Activated CD8-positive, alpha-beta memory T cell treated with anti-CD3 and anti-CD28 coated beads, Interleukin-2, amount 50 U/mL, for 48 hours (primary cell): ENCODE measurements around the gene ARL3.
A peak's percentile ranks its signal among the peaks of the same experiment; 100 is the strongest.
"Not testable (repeated sequence)": the region's sequence is repeated elsewhere in the genome, so short reads cannot be mapped to it uniquely, and the experiment has no call there.

Source experiments
- DNase-seq: peaks from one replicate; pipeline ENCODE4 v3.0.0-alpha.2; 2020

Gene ARL3

DNA sequence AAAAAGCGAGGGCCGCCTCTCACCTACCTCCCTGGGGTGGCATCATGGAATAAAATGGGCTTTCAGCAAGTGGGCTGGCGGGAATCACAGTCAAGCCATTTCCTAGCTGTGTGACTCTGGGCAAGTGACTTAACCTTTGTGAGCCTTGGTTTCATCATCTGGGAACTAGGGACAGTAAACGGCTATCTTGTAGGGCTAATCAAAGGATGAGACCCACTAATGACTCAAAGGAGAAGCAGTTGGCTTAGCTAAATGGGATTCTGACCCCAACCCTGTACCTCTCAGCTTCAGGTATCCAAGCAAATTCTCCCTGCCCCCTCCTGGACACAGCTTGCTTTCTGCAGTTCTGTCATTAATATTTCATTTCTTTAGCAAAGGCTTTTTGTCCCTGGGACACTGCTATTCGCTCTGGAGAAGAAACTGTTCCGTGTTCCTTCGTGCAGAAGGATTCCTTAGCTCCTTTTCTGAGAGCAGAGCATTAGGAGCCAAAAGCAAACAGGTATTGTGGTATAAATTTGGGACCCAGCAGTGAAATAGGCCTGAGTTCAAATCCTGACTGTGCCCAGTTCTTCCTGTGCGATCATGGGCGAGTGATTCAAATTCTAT, 44.0 kb downstream of the ARL3 start:
- DNase-seq: no peak

DNA sequence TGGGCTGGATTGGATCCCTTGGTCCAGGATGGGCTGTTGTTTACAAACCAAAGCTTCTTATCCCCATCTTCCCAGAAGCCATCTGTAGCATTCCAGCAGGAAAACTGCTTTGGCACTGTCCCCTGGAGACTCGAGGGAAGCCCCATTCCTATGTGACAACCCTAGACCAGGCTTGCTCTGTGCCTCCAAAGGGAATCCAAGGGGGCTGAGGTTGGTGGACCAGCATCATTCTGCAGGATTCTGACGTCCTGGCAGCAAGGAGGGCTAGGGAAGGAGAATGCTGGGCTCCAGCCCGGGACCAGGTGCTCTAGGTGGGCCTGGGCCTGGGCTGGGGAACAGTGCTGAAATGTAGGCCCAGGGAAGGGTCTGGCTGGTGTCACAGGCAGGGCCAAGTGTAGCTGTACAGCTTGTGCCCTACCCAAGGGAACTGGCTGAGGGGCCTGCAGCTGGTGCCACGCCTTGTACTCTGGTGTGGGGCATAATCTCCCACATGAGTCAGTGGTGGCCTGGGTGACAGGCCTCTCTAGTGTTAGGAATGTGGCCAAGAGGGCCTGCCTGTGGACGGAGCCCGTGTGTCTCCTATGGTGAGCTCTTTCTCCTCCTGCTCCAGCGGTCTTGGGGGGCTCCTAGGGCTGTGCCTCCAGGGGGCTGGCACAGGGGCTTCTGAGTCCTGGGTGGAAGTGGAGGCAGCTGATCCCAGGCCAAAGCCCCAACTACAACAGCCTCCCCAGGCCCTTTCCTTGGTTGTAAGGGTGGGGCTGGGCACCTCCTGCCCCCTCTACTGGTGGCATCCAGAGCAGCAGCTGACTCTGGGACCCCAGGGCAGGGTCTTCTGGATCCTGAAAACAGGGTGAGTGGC, 44.8 kb downstream of the ARL3 start:
- DNase-seq: no peak

GRCh38 chr10:102668326-102669107, 45.7 kb downstream of the ARL3 start:
- DNase-seq: no peak

DNA sequence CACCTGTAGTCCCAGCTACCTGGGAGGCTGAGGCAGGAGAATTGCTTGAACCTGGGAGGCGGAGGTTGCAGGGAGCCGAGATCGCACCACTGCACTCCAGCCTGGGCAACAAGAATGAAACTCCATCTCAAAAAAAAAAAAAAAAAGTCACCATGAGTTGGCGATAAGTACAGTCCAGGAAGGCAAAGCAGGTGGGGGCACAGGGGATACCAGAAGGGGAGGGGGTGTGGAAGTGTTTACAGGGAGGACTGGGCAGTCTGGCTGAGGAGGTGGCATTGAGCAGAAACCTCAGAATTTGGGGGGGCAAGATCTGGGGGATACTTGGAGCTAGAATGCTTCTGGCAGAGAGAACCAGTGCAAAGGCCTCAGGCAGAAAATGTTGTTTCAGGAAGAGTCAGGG, 46.8 kb downstream of the ARL3 start:
- not testable (repeated sequence) for DNase-seq

DNA sequence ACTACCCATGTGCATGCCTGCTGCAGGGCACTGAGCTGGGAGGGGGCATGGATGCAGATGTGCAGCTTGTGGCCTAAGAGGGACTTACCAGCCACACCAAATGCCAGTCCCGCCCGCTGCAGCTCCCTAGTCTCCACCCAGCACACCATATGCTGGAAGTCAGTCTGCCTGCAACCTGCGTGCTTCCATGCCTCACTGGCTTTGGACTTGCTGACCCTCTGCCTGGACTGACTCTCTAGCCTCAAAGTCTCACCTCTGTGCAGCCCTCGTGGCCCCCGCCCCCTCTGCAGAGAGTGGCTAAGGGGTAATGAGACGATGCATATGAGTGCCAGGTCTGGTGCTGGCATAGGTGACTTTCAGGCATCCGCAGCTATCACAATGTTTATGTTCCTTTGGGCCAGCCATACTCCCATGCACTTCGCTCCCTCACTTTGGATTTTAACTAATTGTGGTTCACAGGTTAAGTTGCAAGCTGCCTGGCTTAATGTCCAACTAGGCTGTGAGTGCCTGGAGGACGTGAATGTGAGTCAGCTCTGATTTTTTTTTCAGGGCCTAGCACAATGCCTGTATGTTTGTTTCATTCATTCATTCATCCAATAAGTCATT, 48.2 kb downstream of the ARL3 start:
- no peak for DNase-seq

DNA sequence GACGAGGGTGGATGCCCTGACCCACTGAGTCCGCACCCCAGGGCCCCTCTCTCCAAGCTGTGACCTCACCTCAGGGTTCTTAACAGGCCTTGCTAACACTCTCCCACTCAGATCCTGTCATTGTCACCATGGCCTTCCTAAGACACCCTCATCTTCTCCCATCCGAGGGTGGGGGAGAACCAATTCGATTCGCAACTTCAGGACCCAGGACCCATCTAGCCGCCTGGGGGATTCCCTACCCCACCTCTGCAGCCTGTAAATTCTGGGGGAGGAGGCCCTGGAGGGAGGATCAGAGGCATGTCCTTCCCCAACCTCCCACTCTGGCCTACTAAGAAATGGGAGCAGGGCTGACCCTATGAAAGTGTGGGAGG, 52.6 kb downstream of the ARL3 start:
- no peak for DNase-seq

- peak; percentile 88 for DNase-seq
Measured at GRCh38 chr10:102660888-102661657, 53.1 kb downstream of the ARL3 start.

DNA sequence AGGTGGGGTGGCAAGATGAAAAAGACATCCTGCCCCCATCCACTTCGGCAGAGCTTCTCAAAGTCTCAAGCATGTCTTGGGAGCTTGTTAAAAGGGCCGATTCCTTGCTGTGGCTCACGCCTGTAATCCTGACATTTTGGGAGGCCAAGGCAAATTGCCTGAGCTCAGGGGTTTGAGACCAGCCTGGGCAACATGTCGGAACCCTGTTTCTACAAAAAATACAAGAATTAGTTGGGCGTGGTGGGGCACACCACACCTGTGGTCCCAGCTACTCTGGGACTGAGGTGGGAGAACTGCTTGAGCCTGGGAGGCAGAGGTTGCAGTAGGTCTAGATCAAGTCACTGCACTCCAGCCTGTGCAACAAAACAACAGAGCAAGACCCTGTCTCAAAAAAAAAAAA, 55.4 kb downstream of the ARL3 start:
- DNase-seq: no peak

DNA sequence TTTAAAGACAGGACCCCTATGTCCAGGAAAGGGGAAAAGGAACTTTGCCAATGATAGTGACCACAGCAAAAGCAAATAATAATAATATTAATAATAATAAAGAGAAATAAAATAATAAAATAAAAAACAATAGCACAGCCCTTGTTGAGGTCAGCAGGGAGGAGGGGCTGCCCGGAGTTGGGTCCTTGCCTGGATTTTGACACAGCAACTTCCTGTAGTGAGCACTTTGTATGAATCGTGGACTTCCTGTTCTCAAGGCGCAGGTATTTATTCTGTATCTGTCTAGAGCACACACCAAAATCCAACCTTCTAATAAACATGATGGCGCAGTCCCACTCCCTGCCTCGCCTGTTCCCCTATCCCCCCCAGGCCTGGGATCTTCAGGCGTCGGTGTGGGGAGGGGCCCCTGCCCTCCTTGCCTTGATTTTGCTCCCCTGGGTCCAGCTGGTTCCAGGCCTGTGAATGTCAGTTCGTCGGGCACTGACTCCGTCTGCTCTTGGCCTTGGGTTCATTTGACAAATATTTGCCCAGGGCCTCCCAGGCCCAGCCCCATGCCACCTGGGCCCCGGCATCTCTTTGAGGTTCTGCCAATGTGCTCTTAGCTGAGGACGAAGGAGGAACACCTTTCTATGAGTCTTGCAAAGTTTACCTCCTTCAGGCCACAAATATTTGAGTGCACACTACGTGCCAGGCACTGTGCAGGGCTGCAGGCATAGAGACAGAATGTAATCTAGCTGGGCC, 56.0 kb downstream of the ARL3 start:
- DNase-seq: no peak

- DNase-seq: no peak
Measured at GRCh38 chr10:102657451-102657850, 56.7 kb downstream of the ARL3 start.

GRCh38 chr10:102656791-102657371, 57.3 kb downstream of the ARL3 start:
- DNase-seq: no peak

DNA sequence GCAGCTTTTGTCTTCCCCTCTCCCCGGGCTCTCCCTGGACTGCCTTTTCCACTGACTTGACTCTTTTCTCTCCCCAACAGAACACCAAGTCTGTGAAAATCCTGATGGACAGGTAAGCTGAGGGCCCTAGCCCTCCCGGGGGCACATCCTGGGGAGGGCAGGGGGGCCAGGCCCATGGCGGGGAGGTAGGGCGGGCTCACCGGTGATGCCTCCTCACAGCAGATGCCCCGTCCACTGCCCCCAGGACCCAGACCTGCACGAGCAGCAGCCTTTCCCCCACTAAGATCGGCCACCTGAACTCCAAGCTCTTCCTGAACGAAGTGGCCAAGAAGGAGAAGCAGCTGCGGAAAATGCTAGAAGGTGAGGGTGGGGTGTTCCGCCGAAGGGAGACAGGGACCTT, 58.2 kb downstream of the ARL3 start:
- DNase-seq: no peak

GRCh38 chr10:102654969-102655368, 59.2 kb downstream of the ARL3 start:
- DNase-seq: no peak

DNA sequence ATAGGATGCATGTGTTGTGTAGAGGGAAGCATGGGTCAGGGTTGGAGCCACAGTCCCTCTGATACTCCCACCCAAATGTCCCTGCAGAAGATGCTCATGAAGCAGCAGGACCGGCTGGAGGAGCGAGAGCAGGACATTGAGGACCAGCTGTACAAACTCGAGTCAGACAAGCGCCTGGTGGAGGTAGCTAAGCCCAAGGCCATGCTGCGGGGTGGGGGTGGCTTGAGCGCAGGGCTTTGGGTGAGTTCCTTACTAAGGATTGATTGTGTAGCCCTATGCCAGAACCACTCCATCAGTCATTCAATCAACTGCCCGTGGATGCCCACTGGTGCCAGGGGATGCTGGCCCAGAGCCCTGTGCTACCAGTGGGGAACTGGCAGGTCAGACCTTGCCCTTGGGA, 59.6 kb downstream of the ARL3 start:
- no peak for DNase-seq

DNA sequence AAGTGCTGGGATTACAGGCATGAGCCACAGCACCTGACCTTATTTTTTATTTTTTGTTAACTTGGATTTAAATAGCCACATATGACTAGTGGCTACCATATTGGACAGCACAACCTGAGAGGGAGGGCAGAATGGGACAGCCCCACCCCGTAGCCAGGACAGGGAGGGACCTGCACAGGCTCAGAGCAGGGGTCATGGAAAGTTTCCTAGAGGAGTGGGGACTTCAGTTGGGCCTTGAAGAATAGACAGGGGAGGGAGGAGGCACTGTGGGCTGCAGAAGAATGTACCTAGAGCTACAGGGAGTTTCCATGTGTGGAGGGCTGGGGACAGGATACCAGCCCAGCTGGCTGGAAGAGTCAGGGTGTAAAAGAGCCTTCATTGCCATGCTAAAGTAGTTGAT, 61.1 kb downstream of the ARL3 start:
- DNase-seq: no peak

DNA sequence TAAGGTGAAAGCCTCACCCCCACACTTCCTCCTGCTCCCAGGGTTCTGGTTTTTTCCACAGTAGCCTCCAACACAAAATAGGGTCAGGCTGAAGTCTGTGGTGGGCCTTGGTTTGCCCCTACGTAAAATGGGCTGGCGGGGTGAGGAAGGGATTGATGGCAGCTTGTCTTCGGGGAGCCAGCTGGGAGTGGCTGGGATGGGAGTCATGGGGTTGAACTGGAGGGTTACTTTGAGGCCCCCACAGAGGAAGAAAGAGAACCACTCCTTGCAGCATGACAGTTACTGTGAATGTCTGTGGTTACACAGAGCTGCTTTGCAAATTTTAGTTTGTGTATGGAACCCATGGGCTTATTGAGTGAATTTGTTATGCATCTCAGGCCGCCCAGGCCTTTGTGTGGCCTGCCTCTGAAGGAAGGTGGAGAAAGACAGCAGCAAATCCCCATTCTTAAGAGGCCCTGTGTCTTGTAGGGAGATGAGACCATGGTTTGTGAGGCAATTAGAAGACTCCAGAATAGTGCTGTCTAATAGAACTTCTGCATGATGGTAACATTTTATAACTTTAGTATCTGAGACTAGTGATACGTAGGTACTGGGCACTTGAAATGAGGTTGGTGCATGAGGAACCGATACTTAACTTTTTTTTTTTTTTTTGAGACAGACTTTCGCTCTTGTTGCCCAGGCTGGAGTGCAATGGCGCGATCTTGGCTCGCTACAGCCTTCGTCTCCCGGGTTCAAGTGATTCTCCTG, 61.9 kb downstream of the ARL3 start:
- DNase-seq: peak; percentile 58

- DNase-seq: peak; percentile 54
Measured at GRCh38 chr10:102651455-102652169, 62.6 kb downstream of the ARL3 start.

GRCh38 chr10:102650655-102651454, 63.3 kb downstream of the ARL3 start:
- DNase-seq: no peak
